Stimulated activated CD8-positive, alpha-beta memory T cell treated with anti-CD3 and anti-CD28 coated beads, Interleukin-4, amount 100 ng/mL, for 24 hours (primary cell): Measurements from ENCODE around the gene ARMC9.

Experiments
- DNase-seq: peaks from one replicate; pipeline ENCODE4 v3.0.0-alpha.2; 2020; ENCODE audit warnings: low read depth

Gene ARMC9

GRCh38 chr2:231384109-231384435 is 185.6 kb downstream of the ARMC9 start:
- no peak for DNase-seq

GRCh38 chr2:231384970-231385369 is 186.5 kb downstream of the ARMC9 start:
- no peak for DNase-seq

DNA sequence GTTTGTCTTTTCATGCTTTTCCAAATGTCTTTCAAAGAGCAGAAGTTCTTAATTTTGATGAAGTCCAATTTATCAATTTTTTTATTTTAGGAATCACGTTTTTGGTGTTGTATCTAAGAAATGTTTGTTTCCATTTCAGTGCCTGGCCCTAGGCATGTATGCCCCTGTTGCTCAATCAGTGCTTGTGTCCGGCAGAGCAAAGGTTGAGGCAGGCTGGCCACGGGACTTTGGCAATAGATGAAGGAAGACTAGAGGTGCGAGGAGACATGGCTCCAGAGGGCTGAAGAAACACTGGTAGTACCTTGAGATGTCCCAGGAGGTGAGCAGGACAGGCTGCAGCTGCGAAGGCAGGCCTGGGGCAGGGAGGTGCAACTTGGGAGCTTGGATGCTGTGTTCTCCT is 187.0 kb downstream of the ARMC9 start:
- DNase-seq: no peak

DNA sequence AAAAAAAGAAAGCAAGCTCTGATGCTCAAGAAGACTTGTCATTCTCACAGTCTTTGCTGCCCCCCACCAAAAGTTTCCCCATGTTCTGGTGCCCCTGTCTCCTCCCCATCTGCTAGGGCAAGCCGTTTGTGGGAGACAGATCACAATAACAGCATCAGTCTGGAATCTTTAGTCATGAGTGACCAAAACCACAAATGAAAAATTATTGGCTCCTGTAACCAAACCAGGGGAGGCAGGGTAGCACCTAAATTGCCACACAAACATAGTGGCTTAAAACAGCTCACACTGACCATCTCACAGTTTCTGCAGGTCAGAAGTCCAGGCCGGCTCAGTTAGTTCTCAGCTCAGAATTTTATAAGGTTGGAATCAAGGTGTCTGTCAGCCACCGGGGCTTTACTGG is 188.0 kb downstream of the ARMC9 start:
- no peak for DNase-seq

GRCh38 chr2:231387904-231388724 is 189.7 kb downstream of the ARMC9 start:
- no peak for DNase-seq

- DNase-seq: no peak
Measured at GRCh38 chr2:231388725-231389346, 190.4 kb downstream of the ARMC9 start.

DNA sequence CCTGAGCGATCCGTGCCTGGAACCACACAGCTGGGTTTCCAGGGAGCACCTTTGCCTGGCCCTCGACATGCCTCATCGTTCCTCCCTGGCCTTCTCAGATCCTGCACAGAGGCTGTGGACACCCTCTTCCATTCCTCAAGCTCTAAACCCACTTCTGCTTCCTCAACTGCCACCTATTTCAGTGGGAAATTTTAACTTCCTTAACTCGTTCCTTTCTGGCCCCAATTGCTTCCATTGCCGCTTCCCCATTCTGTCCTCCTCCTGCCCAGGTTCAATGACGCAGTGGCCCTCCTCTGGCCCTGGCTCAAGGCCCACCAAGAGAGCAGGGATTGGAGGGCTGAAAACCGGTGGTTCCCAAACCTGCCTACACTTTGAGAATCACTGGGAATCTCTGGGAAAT is 192.2 kb downstream of the ARMC9 start:
- DNase-seq: no peak

GRCh38 chr2:231391981-231392380 is 193.6 kb downstream of the ARMC9 start:
- DNase-seq: no peak

DNA sequence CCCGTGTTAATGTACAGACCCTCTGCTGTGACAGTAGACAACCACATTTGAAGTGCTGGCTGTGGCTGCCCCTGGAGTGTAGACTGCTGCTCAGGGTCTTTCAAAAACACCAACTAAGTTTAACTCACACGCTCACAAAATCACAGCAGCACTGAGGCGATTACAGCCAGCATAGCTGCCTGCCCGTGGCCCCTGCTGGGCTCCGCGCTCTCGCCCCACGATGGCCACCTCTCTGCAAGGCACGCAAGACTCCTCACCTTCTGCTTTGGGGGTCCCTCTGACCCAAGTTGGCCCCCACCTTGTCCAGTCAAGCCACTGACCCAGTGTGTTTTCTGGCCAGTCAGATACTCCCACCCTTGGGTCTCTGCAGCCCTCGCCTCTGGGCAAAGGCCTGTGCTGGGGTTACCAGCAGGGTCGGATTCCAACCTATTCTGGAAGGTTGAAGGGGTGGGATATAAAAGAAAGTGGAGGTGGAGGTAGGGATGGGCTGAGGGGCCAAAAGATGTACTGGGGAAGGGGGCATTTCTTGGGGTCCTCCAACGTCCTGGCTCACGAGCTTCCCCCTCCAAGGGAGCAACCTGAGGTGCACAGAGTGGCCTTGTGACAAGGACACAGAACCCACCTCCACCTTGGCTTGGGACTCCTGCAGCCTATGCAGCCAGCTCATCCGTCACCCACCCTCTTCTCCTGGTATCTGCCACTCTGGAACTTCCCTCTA is 194.2 kb downstream of the ARMC9 start:
- no peak for DNase-seq

- no peak for DNase-seq
Measured at GRCh38 chr2:231393149-231394131, 195.0 kb downstream of the ARMC9 start.

- no peak for DNase-seq
Measured at GRCh38 chr2:231394211-231395141, 196.0 kb downstream of the ARMC9 start.

DNA sequence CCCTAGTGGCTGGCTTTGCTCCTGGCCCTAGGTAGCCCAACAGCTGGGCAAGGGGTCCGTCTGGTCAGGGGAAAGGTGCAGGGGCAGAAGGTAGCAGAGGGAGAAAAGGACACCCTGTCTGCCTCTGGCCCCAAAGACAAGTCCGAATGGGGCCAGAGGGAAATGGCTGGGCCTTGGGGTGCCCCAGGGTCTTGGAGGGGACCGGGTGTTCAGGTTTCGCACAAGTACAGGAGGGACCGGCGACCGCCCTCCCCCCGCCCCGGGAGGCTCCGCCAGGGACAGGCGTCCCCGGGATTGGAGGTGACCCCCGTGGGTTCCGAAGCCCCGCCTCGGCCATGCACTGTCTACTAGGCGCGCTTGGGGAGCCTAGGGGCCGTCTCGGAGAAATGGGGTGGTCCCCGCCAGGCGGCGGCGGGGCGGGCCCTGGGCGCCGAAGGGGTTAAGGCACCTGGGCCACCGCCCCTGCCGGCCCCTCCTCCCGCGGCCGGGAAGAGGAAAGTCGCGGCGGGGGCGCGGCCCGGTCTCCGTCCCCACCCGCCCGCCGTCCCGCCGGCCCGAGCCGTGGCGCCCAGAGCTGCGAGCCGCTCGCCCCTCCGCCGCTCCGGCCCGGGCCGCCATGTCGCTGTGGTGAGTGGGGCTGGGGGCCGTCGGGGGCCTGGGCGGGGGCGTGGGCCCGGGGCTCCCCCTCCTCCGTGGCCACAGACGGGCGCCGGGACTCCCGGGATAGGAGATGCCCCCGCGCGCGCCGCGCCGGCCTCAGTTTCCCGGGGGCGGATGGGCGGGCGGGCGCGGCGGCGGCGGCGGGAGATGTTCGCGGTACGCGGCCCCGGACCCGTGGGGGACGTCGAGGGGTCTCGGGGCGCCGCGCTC is 197.0 kb downstream of the ARMC9 start, which contains the start of gene B3GNT7:
Gene B3GNT7 (plus strand): TSS at position 523 of the 870 bp plus-strand sequence. CDS start 94 bp downstream, at position 617.
- no peak for DNase-seq

DNA sequence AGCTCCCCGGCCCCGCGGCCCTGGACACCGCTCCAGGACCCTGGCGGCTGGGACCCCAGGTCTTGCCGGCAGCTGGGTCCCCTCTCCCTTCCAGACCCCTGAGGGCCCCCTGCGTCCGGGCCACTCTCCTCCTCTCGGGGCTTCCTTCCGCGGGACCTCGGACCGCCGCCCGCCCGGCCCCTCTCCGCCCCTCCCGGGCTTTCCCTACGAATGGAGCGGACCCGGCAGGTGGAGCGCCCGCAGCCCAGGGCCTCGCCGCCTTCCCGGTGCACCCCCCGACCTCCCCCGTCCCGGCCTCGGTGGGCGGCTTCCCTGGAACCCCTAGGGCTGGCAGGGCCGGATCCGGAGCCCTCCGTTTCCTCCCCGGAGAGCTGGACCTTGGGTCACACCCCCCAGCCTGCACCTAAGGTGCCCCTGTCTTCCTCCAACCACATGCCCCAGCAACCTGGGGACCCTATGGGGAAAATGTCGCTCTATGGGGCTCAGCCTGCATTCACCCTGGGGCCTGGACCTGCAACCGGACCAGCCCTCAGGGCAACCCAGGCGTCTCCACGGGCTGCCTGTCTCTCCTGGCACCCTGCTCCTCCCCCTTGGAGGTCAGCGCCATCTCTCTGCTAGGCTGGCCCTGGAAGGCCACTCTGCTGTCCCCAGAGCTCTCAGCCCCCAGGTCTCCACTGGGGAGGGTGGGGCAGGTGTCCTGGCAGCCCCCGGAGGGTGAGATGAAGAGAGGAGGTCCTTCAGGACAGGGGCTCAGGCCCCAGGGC is 197.8 kb downstream of the ARMC9 start:
- DNase-seq: no peak

DNA sequence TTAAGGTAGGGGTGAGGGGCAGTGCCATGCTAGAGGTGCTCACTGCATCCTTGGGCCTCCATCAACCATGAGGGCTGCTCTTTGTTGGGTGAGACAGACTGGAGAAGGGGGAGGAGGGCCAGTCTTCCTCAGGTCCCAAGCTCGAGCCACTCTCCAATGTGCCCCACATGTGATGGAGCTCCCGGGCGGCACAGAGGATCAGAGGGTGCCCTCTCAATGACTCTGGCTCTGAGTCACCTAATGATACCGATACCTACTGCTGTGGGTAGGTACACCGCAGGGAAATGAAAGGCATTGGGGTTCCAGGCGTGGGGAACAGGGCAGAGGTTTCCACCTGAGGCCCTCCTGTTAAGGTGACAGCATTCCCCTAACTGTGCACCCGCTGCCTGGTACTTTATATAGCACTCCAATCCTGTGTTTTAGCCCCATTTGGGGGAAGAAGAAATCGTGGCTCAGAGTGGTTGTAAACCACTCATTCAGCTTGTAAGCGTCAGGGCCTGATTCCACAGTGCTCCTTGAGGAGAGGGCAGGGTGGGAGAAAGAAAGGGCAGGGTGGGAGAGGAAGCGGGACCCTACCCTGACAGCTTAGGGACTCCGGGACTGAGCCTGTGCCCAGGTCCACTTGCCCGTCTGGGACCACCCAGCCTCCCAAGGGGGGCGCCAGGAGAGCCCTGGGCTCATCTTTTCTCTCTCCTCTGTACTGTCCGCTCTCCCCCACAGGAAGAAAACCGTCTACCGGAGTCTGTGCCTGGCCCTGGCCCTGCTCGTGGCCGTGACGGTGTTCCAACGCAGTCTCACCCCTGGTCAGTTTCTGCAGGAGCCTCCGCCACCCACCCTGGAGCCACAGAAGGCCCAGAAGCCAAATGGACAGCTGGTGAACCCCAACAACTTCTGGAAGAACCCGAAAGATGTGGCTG is 198.8 kb downstream of the ARMC9 start:
- no peak for DNase-seq

DNA sequence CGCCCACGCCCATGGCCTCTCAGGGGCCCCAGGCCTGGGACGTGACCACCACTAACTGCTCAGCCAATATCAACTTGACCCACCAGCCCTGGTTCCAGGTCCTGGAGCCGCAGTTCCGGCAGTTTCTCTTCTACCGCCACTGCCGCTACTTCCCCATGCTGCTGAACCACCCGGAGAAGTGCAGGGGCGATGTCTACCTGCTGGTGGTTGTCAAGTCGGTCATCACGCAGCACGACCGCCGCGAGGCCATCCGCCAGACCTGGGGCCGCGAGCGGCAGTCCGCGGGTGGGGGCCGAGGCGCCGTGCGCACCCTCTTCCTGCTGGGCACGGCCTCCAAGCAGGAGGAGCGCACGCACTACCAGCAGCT is 199.5 kb downstream of the ARMC9 start:
- no peak for DNase-seq

DNA sequence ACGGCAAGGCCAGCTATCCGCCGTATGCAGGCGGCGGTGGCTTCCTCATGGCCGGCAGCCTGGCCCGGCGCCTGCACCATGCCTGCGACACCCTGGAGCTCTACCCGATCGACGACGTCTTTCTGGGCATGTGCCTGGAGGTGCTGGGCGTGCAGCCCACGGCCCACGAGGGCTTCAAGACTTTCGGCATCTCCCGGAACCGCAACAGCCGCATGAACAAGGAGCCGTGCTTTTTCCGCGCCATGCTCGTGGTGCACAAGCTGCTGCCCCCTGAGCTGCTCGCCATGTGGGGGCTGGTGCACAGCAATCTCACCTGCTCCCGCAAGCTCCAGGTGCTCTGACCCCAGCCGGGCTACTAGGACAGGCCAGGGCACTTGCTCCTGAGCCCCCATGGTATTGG is 200.2 kb downstream of the ARMC9 start:
- no peak for DNase-seq

- DNase-seq: no peak
Measured at GRCh38 chr2:231399046-231399852, 200.8 kb downstream of the ARMC9 start.
